Trophoblast cell (in vitro differentiated cells and primary cell): ENCODE results near the gene HNF4A.

Experiments
- DNase-seq, 2 donors: peaks; one replicate each; pipeline ENCODE4 v3.0.0-alpha.2; 2016
- H2AFZ ChIP-seq: 2 replicates; pipeline ENCODE4 v1.6.1; 2013; ENCODE audit warnings: low read length, moderate library complexity, mild to moderate bottlenecking; ENCODE audit not compliant: insufficient read depth, poor library complexity
- H2AK5ac ChIP-seq: 2 replicates; pipeline ENCODE4 v1.6.1; 2013; ENCODE audit warnings: mild to moderate bottlenecking, low read length
- H2BK120ac ChIP-seq: 2 replicates; pipeline ENCODE4 v1.6.1; 2013; ENCODE audit warnings: low read length, mild to moderate bottlenecking, moderate library complexity; ENCODE audit not compliant: insufficient read depth, poor library complexity
- H2BK12ac ChIP-seq: 2 replicates; pipeline ENCODE4 v1.6.1; 2013; ENCODE audit warnings: mild to moderate bottlenecking, low read length, moderate library complexity
- H2BK5ac ChIP-seq: 2 replicates; pipeline ENCODE4 v1.6.1; 2013; ENCODE audit warnings: low read length, low read depth, moderate library complexity, mild to moderate bottlenecking; ENCODE audit not compliant: poor library complexity
- H3K14ac ChIP-seq: 2 replicates; pipeline ENCODE4 v1.6.1; 2013; ENCODE audit warnings: mild to moderate bottlenecking, low read length
- H3K18ac ChIP-seq: 2 replicates; pipeline ENCODE4 v1.6.1; 2013; ENCODE audit warnings: mild to moderate bottlenecking, low read length
- H3K23ac ChIP-seq: 2 replicates; pipeline ENCODE4 v1.6.1; 2013; ENCODE audit warnings: low read length
- H3K27ac ChIP-seq: 2 replicates; pipeline ENCODE4 v1.5.1; 2013; ENCODE audit warnings: low read depth, mild to moderate bottlenecking, inconsistent platforms, low read length, moderate library complexity
- H3K27me3 ChIP-seq: 2 replicates; pipeline ENCODE4 v1.6.1; 2013; ENCODE audit warnings: inconsistent platforms, mild to moderate bottlenecking, low read length, moderate library complexity; ENCODE audit not compliant: insufficient read depth
- H3K36me3 ChIP-seq, 2 experiments: 1 replicate in 1 of 2; 2 replicates in 1 of 2; pipeline ENCODE4 v1.6.1; 2013; ENCODE audit warnings: low read length in 2 of 2, mild to moderate bottlenecking in 2 of 2, moderate library complexity in 1 of 2; ENCODE audit not compliant: insufficient read depth in 2 of 2, control insufficient read depth in 1 of 2
- H3K4ac ChIP-seq: 2 replicates; pipeline ENCODE4 v1.6.1; 2013; ENCODE audit warnings: low read depth, mild to moderate bottlenecking, low read length, moderate library complexity
- H3K4me1 ChIP-seq, 2 experiments: 1 replicate in 1 of 2; 2 replicates in 1 of 2; pipeline ENCODE4 v1.6.1; 2013; ENCODE audit warnings: low read length in 2 of 2, mild to moderate bottlenecking in 2 of 2, moderate library complexity in 1 of 2; ENCODE audit not compliant: insufficient read depth in 2 of 2, control insufficient read depth in 1 of 2
- H3K4me2 ChIP-seq: 2 replicates; pipeline ENCODE4 v1.6.1; 2013; ENCODE audit warnings: inconsistent platforms, mild to moderate bottlenecking, low read length, moderate library complexity
- H3K4me3 ChIP-seq: 2 replicates; pipeline ENCODE4 v1.5.1; 2013; ENCODE audit warnings: mild to moderate bottlenecking, low read depth, low read length, inconsistent platforms
- H3K79me1 ChIP-seq: one replicate; pipeline ENCODE4 v1.6.1; 2013; ENCODE audit warnings: low read length
- H3K79me2 ChIP-seq: 2 replicates; pipeline ENCODE4 v1.6.1; 2013; ENCODE audit warnings: low read length, mild to moderate bottlenecking; ENCODE audit not compliant: control insufficient read depth, insufficient read depth, poor library complexity
- H3K9ac ChIP-seq: 2 replicates; pipeline ENCODE4 v1.6.1; 2013; ENCODE audit warnings: mild to moderate bottlenecking, low read length
- H3K9me3 ChIP-seq: 2 replicates; pipeline ENCODE4 v1.6.1; 2013; ENCODE audit warnings: low read depth, mild to moderate bottlenecking, control low read depth, inconsistent platforms, low read length; ENCODE audit not compliant: insufficient read depth
- H4K12ac ChIP-seq: 2 replicates; pipeline ENCODE4 v1.6.1; 2013; ENCODE audit warnings: low read depth, mild to moderate bottlenecking, low read length, moderate library complexity
- H4K8ac ChIP-seq: 2 replicates; pipeline ENCODE4 v1.6.1; 2013; ENCODE audit warnings: low read depth, mild to moderate bottlenecking, low read length, moderate library complexity
- H4K91ac ChIP-seq: one replicate; pipeline ENCODE4 v1.6.1; 2013; ENCODE audit warnings: low read depth, mild to moderate bottlenecking, low read length, moderate library complexity
- WGBS: extraction: QIAGEN DNeasy Blood & Tissue Kit; methylation state at CpG from one replicate; pipeline ENCODE4 v1.1.7; 2013; ENCODE audit warnings: missing lambda C conversion rate; ENCODE audit not compliant: insufficient read length, insufficient coverage; ENCODE audit errors: extremely low coverage; 5-methylcytosine and 5-hydroxymethylcytosine counted together

The HNF4A gene

GRCh38 chr20:44393608-44394451 is 38.3 kb downstream of the HNF4A start:
- Histone ChIP-seq H2AK5ac (no peak overlapping the region), H3K27ac (no peak overlapping the region), H3K27me3 (no peaks in the 10 kb centered on the region), H4K91ac (no peak overlapping the region), H2BK5ac (no peak overlapping the region), H2BK120ac (no peak overlapping the region), H3K4me1 (no peaks in the 10 kb centered on the region), H3K18ac (no peak overlapping the region), H3K23ac (no peak overlapping the region), H3K4me2 (no peak overlapping the region), H3K9ac (no peak overlapping the region), H3K79me2 (no peaks in the 10 kb centered on the region), H2BK12ac (no peak overlapping the region), H3K4me3 (no peak overlapping the region), H3K9me3 (peaks cover 2% of the 10 kb centered on the region), H2AFZ (no peak overlapping the region), H3K36me3 (no peaks in the 10 kb centered on the region), H3K79me1 (no peaks in the 10 kb centered on the region), H4K8ac (no peak overlapping the region), H3K14ac (no peak overlapping the region), H4K12ac (no peak overlapping the region), H3K4ac (no peak overlapping the region)
- no peak for DNase-seq
- WGBS, result no CpG with 5 or more reads among the region's 9 CpGs

GRCh38 chr20:44394452-44394701 is 38.9 kb downstream of the HNF4A start:
- Histone ChIP-seq H2AK5ac (no peak overlapping the region), H2AFZ (no peak overlapping the region), H3K4me3 (no peak overlapping the region), H3K4ac (no peak overlapping the region), H2BK120ac (no peak overlapping the region), H3K4me2 (no peak overlapping the region), H3K36me3 (no peaks in the 10 kb centered on the region), H3K9ac (no peak overlapping the region), H3K18ac (no peak overlapping the region), H4K12ac (no peak overlapping the region), H3K79me1 (no peaks in the 10 kb centered on the region), H3K14ac (no peak overlapping the region), H3K4me1 (no peaks in the 10 kb centered on the region), H3K27ac (no peak overlapping the region), H3K23ac (no peak overlapping the region), H3K27me3 (no peaks in the 10 kb centered on the region), H3K9me3 (peaks cover 2% of the 10 kb centered on the region), H4K8ac (no peak overlapping the region), H2BK12ac (no peak overlapping the region), H4K91ac (no peak overlapping the region), H2BK5ac (no peak overlapping the region), H3K79me2 (no peaks in the 10 kb centered on the region)
- no CpG with 5 or more reads among the region's 2 CpGs for WGBS
- DNase-seq, result no peak

- Histone ChIP-seq H4K91ac (no peak overlapping the region), H4K12ac (no peak overlapping the region), H3K27ac (no peak overlapping the region), H3K27me3 (no peaks in the 10 kb centered on the region), H2BK12ac (no peak overlapping the region), H3K18ac (no peak overlapping the region), H3K79me2 (no peaks in the 10 kb centered on the region), H3K9me3 (peaks cover 2% of the 10 kb centered on the region), H3K36me3 (no peaks in the 10 kb centered on the region), H2AK5ac (no peak overlapping the region), H3K4me3 (no peak overlapping the region), H3K14ac (no peak overlapping the region), H3K4ac (no peak overlapping the region), H2AFZ (no peak overlapping the region), H3K4me1 (no peaks in the 10 kb centered on the region), H4K8ac (no peak overlapping the region), H3K4me2 (no peak overlapping the region), H3K23ac (no peak overlapping the region), H3K9ac (no peak overlapping the region), H3K79me1 (no peaks in the 10 kb centered on the region), H2BK5ac (no peak overlapping the region), H2BK120ac (no peak overlapping the region)
- no peak for DNase-seq
- WGBS, result no CpG with 5 or more reads among the region's 15 CpGs
These were observed 39.4 kb downstream of the HNF4A start for GRCh38 chr20:44394702-44395460.

GRCh38 chr20:44395461-44396340 is 40.2 kb downstream of the HNF4A start:
- Histone ChIP-seq H3K23ac (no peak overlapping the region), H2BK5ac (no peak overlapping the region), H3K4me1 (no peaks in the 10 kb centered on the region), H2AFZ (no peak overlapping the region), H2BK12ac (no peak overlapping the region), H3K18ac (no peak overlapping the region), H3K4ac (no peak overlapping the region), H4K12ac (no peak overlapping the region), H4K8ac (no peak overlapping the region), H3K36me3 (no peaks in the 10 kb centered on the region), H3K79me2 (no peaks in the 10 kb centered on the region), H3K27ac (no peak overlapping the region), H3K79me1 (no peaks in the 10 kb centered on the region), H3K9ac (no peak overlapping the region), H3K4me2 (no peak overlapping the region), H4K91ac (no peak overlapping the region), H3K4me3 (no peak overlapping the region), H2BK120ac (no peak overlapping the region), H2AK5ac (no peak overlapping the region), H3K27me3 (no peaks in the 10 kb centered on the region), H3K14ac (no peak overlapping the region), H3K9me3 (no peaks in the 10 kb centered on the region)
- WGBS, result no CpG with 5 or more reads among the region's 11 CpGs
- DNase-seq, result no peak
